OCI-M2 (cell line): ENCODE measurements around the gene AGAP3.
A peak's percentile ranks its signal among the peaks of the same experiment; 100 is the strongest.
"Not testable (repeated sequence)": the region's sequence is repeated elsewhere in the genome, so short reads cannot be mapped to it uniquely, and the experiment has no call there.

ENCODE experiments used
- DNase-seq: peaks from one replicate; lab custom pipeline; 2025; ENCODE audit not compliant: unreplicated experiment; lab: John Stamatoyannopoulos, UW

The AGAP3 gene

GRCh38 chr7:151085691-151086620 is at the start of gene AGAP3:
Gene AGAP3 (plus strand): TSS chr7:151086475. CDS start chr7:151086742, 267 bp downstream.
- DNase-seq, result peak; percentile 82

- DNase-seq, result peak; percentile 96
These were observed 47.1 kb upstream of the AGAP3 start for GRCh38 chr7:151038951-151039849.

GRCh38 chr7:151039850-151040548 is 46.3 kb upstream of the AGAP3 start:
- DNase-seq, result no peak

- no peak for DNase-seq
These were observed 45.5 kb upstream of the AGAP3 start for GRCh38 chr7:151040616-151041375.

- DNase-seq, result not testable (repeated sequence)
These were observed 42.8 kb upstream of the AGAP3 start for GRCh38 chr7:151043449-151043848.

- no peak for DNase-seq
These were observed 42.3 kb upstream of the AGAP3 start for GRCh38 chr7:151043959-151044358.

- DNase-seq, result no peak
These were observed 41.0 kb upstream of the AGAP3 start for GRCh38 chr7:151045262-151045661.

GRCh38 chr7:151045967-151046366 is 40.3 kb upstream of the AGAP3 start:
- DNase-seq, result no peak

GRCh38 chr7:151046603-151047573 is 39.4 kb upstream of the AGAP3 start:
- DNase-seq, result no peak

- DNase-seq, result no peak
These were observed 38.1 kb upstream of the AGAP3 start, which contains the start of gene ASIC3 for GRCh38 chr7:151047976-151048815. Gene ASIC3 (plus strand): TSS chr7:151048531. CDS start chr7:151048886, 355 bp downstream.

- no peak for DNase-seq
These were observed 37.3 kb upstream of the AGAP3 start for GRCh38 chr7:151048911-151049463.

- DNase-seq, result no peak
These were observed 35.2 kb upstream of the AGAP3 start for GRCh38 chr7:151051108-151051507.

- no peak for DNase-seq
These were observed 33.2 kb upstream of the AGAP3 start for GRCh38 chr7:151053096-151053495.

GRCh38 chr7:151053751-151054150 is 32.5 kb upstream of the AGAP3 start:
- DNase-seq, result no peak

GRCh38 chr7:151056283-151056665 is 30.0 kb upstream of the AGAP3 start:
- DNase-seq, result no peak

- no peak for DNase-seq
These were observed 29.4 kb upstream of the AGAP3 start for GRCh38 chr7:151056666-151057505.

- no peak for DNase-seq
These were observed 28.7 kb upstream of the AGAP3 start, which contains the start of gene CDK5 for GRCh38 chr7:151057506-151057988. Gene CDK5 (minus strand): TSS chr7:151057897. CDS start chr7:151057848, 49 bp downstream.
